ENCODE measurements around the gene SF3A1. TPM values are rescaled to one million over a fixed set of nuclear protein-coding genes. Genes with fewer than 3 reads are reported as not detected.

SF3A1 gene
- total RNA-seq, 1 experiment from 2014 or later, result 230 TPM

DNA sequence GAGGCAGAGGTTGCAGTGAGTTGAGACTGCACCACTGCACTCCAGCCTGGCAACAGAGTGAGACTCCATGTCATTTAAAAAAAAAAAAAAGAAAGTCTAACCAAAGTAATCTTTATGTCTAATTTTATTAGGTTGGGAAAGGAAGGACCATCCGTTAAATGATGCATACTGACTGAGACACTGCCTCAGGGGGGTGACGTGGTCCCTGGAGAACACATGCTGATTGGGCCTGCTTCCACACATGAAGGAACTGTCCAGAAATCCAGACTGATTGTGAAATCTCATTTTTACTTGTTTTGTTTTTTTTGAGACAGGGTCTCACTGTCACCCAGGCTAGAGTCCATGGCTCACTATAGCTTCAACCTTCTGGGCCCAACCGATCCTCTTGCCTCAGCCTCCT lies 5.5 kb downstream of the SF3A1 start:
- DNase-seq (ENCODE audit: low read depth, low spot score), result no peak
- intact Hi-C loops (cut with micrococcal nuclease), result no loop called here
- no peak overlapping the region for H2AFZ ChIP-seq (ENCODE audit: low read depth, low read length, poor library complexity, severe bottlenecking)
- H3K27me3 ChIP-seq (ENCODE audit: insufficient read depth, low read length), result no peaks in the 10 kb centered on the region
- no peak overlapping the region for H3K4me3 ChIP-seq (replicated peaks in 1 of 2; ENCODE audit: low read depth in 1 of 2, low read length in 2 of 2)
- H3K9me3 ChIP-seq (ENCODE audit: control insufficient read depth in 1 of 2, insufficient read depth in 1 of 2, low read depth in 1 of 2, low read length in 2 of 2), result no peaks in the 10 kb centered on the region
- TF ChIP-seq ZFX (IDR thresholded peaks at IDR 0.05) (no peak), FOSL1 (IDR thresholded peaks at IDR 0.05; ENCODE audit: low read depth) (no peak), ELF1 (IDR thresholded peaks at IDR 0.05; ENCODE audit: borderline replicate concordance, low read depth) (no peak), TCF7L2 (IDR thresholded peaks at IDR 0.05; ENCODE audit: borderline replicate concordance, extremely low read depth, insufficient read depth, insufficient read length) (no peak), YY1 (IDR thresholded peaks at IDR 0.05; ENCODE audit: extremely low read depth, insufficient replicate concordance, low read depth, low read length) (no peak), CBX3 (IDR thresholded peaks at IDR 0.05; ENCODE audit: low read depth) (no peak), POLR2A (IDR thresholded peaks at IDR 0.05; ENCODE audit: borderline replicate concordance, extremely low read depth, insufficient read depth, insufficient read length) (no peak), POLR2AphosphoS5 (IDR thresholded peaks at IDR 0.05; ENCODE audit: low read depth, low read length) (no peak), SP1 (IDR thresholded peaks at IDR 0.05; ENCODE audit: low read depth) (no peak), JUND (IDR thresholded peaks at IDR 0.05) (no peak), RAD21 (IDR thresholded peaks at IDR 0.05; ENCODE audit: low read depth) (no peak), EGR1 (IDR thresholded peaks at IDR 0.05; ENCODE audit: low read depth) (no peak), EZH2phosphoT487 (IDR thresholded peaks at IDR 0.05; ENCODE audit: borderline replicate concordance) (no peak), ZNF274 (IDR thresholded peaks at IDR 0.05; ENCODE audit: low read depth, low read length) (no peak)
- TF ChIP-seq, protein P1, sequence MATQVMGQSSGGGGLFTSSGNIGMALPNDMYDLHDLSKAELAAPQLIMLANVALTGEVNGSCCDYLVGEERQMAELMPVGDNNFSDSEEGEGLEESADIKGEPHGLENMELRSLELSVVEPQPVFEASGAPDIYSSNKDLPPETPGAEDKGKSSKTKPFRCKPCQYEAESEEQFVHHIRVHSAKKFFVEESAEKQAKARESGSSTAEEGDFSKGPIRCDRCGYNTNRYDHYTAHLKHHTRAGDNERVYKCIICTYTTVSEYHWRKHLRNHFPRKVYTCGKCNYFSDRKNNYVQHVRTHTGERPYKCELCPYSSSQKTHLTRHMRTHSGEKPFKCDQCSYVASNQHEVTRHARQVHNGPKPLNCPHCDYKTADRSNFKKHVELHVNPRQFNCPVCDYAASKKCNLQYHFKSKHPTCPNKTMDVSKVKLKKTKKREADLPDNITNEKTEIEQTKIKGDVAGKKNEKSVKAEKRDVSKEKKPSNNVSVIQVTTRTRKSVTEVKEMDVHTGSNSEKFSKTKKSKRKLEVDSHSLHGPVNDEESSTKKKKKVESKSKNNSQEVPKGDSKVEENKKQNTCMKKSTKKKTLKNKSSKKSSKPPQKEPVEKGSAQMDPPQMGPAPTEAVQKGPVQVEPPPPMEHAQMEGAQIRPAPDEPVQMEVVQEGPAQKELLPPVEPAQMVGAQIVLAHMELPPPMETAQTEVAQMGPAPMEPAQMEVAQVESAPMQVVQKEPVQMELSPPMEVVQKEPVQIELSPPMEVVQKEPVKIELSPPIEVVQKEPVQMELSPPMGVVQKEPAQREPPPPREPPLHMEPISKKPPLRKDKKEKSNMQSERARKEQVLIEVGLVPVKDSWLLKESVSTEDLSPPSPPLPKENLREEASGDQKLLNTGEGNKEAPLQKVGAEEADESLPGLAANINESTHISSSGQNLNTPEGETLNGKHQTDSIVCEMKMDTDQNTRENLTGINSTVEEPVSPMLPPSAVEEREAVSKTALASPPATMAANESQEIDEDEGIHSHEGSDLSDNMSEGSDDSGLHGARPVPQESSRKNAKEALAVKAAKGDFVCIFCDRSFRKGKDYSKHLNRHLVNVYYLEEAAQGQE (IDR thresholded peaks at IDR 0.05; ENCODE audit: low read depth), result no peak
- TF ChIP-seq, protein P2, sequence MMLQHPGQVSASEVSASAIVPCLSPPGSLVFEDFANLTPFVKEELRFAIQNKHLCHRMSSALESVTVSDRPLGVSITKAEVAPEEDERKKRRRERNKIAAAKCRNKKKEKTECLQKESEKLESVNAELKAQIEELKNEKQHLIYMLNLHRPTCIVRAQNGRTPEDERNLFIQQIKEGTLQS (IDR thresholded peaks at IDR 0.05), result no peak
- TF ChIP-seq, protein P3, sequence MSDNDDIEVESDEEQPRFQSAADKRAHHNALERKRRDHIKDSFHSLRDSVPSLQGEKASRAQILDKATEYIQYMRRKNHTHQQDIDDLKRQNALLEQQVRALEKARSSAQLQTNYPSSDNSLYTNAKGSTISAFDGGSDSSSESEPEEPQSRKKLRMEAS (IDR thresholded peaks at IDR 0.05), result no peak
- peaks cover 96% of the 10 kb centered on the region for H3K79me2 ChIP-seq (ENCODE audit: insufficient read depth, low read length)
- no peak for ATAC-seq
- H3K27ac ChIP-seq (ENCODE audit: low read depth, low read length), result no peak overlapping the region
- H4K20me1 ChIP-seq (ENCODE audit: insufficient read depth), result no peaks in the 10 kb centered on the region
- no peak overlapping the region for H3K9ac ChIP-seq (ENCODE audit: low read length)
- H3K36me3 ChIP-seq (ENCODE audit: control insufficient read depth in 1 of 2, insufficient read depth in 2 of 2, low read length in 2 of 2), result peaks cover 46 to 49% of the 10 kb centered on the region in 2 experiments
- CTCF ChIA-PET, result no interaction called here
- no peaks in the 10 kb centered on the region for H3K9me2 ChIP-seq (ENCODE audit: insufficient read depth)
- BruUV-seq (replicated peaks), result no TSS peak
- RAD21 ChIA-PET (ENCODE audit: low non-redundant PET in 1 of 2, low total read pairs in 2 of 2, uncharacterized antibody in 2 of 2, unreplicated experiment in 2 of 2), result no interaction called here
- POLR2A ChIA-PET, result no interaction called here
- peaks cover 7 to 17% of the 10 kb centered on the region in 2 experiments; a peak in 3 of 4 replicates for H3K4me1 ChIP-seq (ENCODE audit: control insufficient read depth in 1 of 2, insufficient read depth in 2 of 2, low read length in 2 of 2)
- no peak overlapping the region for H3K4me2 ChIP-seq (ENCODE audit: low read length)
